ENCODE measurements around the gene PLCD1. TPM values are rescaled to one million over a fixed set of nuclear protein-coding genes. Genes with fewer than 3 reads are reported as not detected.

The PLCD1 gene
- total and polyA plus RNA-seq, 2 of the 8 experiments (the other 6 are each of a cell fraction or from before 2014, with no cell fraction given), result 15.3 to 19.2 TPM

DNA sequence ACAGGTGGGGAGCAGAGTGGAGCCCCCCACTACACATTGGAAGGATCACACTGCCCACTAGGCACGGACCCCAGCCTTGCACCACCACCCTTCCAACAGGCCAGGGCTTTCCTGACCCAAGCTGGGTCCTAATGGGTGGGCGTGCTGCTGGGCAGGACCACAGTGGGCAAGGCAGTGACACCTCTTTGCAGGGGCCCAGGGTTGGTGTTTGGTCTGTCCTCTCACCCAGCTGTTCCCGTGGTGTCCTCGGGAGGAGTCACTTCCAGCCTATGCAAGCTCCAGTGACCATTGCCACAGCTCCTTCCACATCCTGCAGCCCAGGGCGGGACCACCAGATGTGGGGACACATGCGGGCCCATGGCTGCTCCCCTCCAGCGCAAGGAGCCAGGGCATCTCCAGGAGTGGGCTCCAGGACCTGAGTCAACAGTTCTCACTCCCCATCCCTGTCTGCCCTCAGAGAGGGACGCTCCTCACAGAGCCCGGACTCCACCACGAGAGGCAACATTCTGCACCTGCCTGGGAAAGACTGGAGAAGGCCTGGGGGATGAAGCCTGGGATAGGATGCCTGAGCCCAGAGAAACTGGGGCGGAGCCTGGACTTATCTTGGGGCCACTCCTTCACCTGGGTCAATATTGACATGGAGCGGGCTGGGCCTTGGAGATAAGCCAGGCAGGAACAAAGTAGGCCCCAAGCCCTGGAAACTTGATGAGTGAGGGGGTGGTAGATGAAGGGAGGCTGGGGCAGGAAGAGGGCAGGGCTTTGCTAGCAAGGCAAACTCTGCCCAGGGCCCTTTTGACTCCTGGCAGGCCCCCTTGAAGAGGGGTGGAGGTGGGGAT lies 42.7 kb downstream of the PLCD1 start:
- CTCF ChIA-PET (ENCODE audit: partially characterized antibody), result interaction anchor here (0.6 to 9.0 kb wide), 15 partner anchors 9 to 819 kb away, joined by 3 to 134 read pairs (median 4); no protein-coding TSS in a partner anchor
- Histone ChIP-seq H3K79me2 (ENCODE audit: control insufficient read depth in 1 of 2, insufficient read depth in 2 of 2, low read length in 2 of 2) (no peaks in the 10 kb centered on the region), H3K27me3 (replicated peaks in 1 of 4; ENCODE audit: control insufficient read depth in 3 of 4, extremely low read depth in 1 of 4, insufficient read depth in 3 of 4, low read length in 3 of 4) (peaks cover 0 to 2% (median 0%) of the 10 kb centered on the region in 4 experiments; a peak in 2 of 7 replicates), H3K4me2 (ENCODE audit: insufficient read depth in 1 of 2, low read depth in 2 of 2, low read length in 2 of 2) (no peak overlapping the region), H3K9ac (replicated peaks in 1 of 4; ENCODE audit: extremely low read depth in 1 of 4, low read depth in 3 of 4, low read length in 3 of 4) (no peak overlapping the region), H4K8ac (ENCODE audit: extremely low read depth, insufficient read depth, low read length) (no peak overlapping the region; the same call in 1 of the 2 replicates), H2AK5ac (ENCODE audit: low read depth, low read length) (no peak overlapping the region), H2AFZ (ENCODE audit: low read length) (no peak overlapping the region), H2BK12ac (ENCODE audit: low read depth, low read length) (no peak overlapping the region), H3K4me1 (replicated peaks in 1 of 4; ENCODE audit: control insufficient read depth in 3 of 4, insufficient read depth in 4 of 4, low read length in 3 of 4) (peaks cover 0 to 9% (median 6%) of the 10 kb centered on the region in 4 experiments; a peak in 5 of 7 replicates), H4K20me1 (replicated peaks in 1 of 2; ENCODE audit: control insufficient read depth in 1 of 2, insufficient read depth in 2 of 2, low read length in 2 of 2) (no peaks in the 10 kb centered on the region), H3K14ac (ENCODE audit: insufficient read length) (no peak overlapping the region), H2BK5ac (ENCODE audit: low read depth, low read length) (no peak overlapping the region), H3K27ac (ENCODE audit: low read depth, low read length) (no peak overlapping the region), H3K4me3 (ENCODE audit: extremely low read depth in 1 of 4, insufficient read depth in 2 of 4, low read depth in 3 of 4, low read length in 4 of 4) (no peak overlapping the region), H3K36me3 (ENCODE audit: control insufficient read depth in 2 of 4, insufficient read depth in 4 of 4, low read length in 3 of 4) (no peaks in the 10 kb centered on the region), H3K9me3 (ENCODE audit: insufficient read depth in 2 of 2, low read depth in 1 of 2, low read length in 1 of 2) (no peaks in the 10 kb centered on the region), H2BK120ac (replicated peaks; ENCODE audit: low read depth, low read length) (no peak overlapping the region), H3K4ac (replicated peaks; ENCODE audit: insufficient read length, low read depth, low read length) (no peak overlapping the region), H3K79me1 (ENCODE audit: low read depth, low read length) (no peaks in the 10 kb centered on the region), H3K23ac (ENCODE audit: insufficient read length) (no peak overlapping the region), H3K18ac (ENCODE audit: extremely low read depth, low read length) (no peak overlapping the region), H3K56ac (replicated peaks; ENCODE audit: insufficient read length, low read depth, low read length) (no peak overlapping the region), H4K91ac (replicated peaks; ENCODE audit: insufficient read length, low read length) (no peak overlapping the region), H2BK15ac (ENCODE audit: low read length) (no peak overlapping the region), H3K23me2 (ENCODE audit: low read depth, low read length) (no peaks in the 10 kb centered on the region; the same call in none of the 2 replicates), H2BK20ac (ENCODE audit: low read length) (no peak overlapping the region), H4K5ac (ENCODE audit: insufficient read length, low read depth, low read length) (no peak overlapping the region)
- no peak for TF ChIP-seq RXRA (IDR thresholded peaks at IDR 0.05; ENCODE audit: insufficient read depth, low read depth, low read length)
- TF ChIP-seq BACH1 (IDR thresholded peaks at IDR 0.05; ENCODE audit: low read length), result no peak
- TF ChIP-seq TCF12 (IDR thresholded peaks at IDR 0.05; ENCODE audit: low read depth, low read length), result no peak
- no peak for TF ChIP-seq FOSL1 (IDR thresholded peaks at IDR 0.05; ENCODE audit: insufficient read depth, low read depth, low read length)
- POLR2A ChIA-PET (ENCODE audit: partially characterized antibody), result interaction anchor here (1.6 to 1.8 kb wide), 2 partner anchors 8 to 10 kb away, joined by 4 to 5 read pairs; no protein-coding TSS in a partner anchor
- WGBS, 2 experiments (ENCODE audit: extremely low coverage in 1 of 2, insufficient coverage in 1 of 2, insufficient read length in 1 of 2, insufficient replicate concordance in 2 of 2, low coverage in 1 of 2, low lambda C conversion rate in 2 of 2, missing lambda C conversion rate in 1 of 2), result 87% methylated on average over 12 of the region's 12 CpGs; no CpG with 5 or more reads in 1 of the 2 experiments
- FAIRE-seq (no peak), DNase-seq (ENCODE audit: low read depth in 1 of 2, low spot score in 2 of 2) (no peak)
